Cardiac muscle cell (in vitro differentiated cells and primary cell): Measurements from ENCODE around the gene PACSIN3. TPM values are rescaled to one million over a fixed set of nuclear protein-coding genes. Genes with fewer than 3 reads are reported as not detected.

ENCODE experiments used
- DNase-seq, 2 donors: peaks; one replicate each; pipeline versions ENCODE4 v3.0.0 to v3.0.0-alpha.2; 2010 to 2017; ENCODE audit warnings: low read depth in 1 of 2, low spot score in 1 of 2
- H3K27ac ChIP-seq: fragments of 200-600 bp; sonication (generic); 2 replicates; pipeline ENCODE4 v1.5.1; 2016
- H3K27me3 ChIP-seq: fragments of 200-600 bp; sonication (generic); 2 replicates; pipeline ENCODE4 v1.6.0; 2016; ENCODE audit warnings: control low read depth
- H3K36me3 ChIP-seq: fragments of 200-600 bp; sonication (generic); 2 replicates; pipeline ENCODE4 v1.5.1; 2016; ENCODE audit warnings: control low read depth
- H3K4me1 ChIP-seq: fragments of 200-600 bp; sonication (generic); 2 replicates; pipeline ENCODE4 v1.8.1; 2017; ENCODE audit warnings: low read depth, mild to moderate bottlenecking, mixed run types
- H3K4me3 ChIP-seq: fragments of 200-600 bp; sonication (generic); 2 replicates; pipeline ENCODE4 v1.5.1; 2016; ENCODE audit warnings: mild to moderate bottlenecking
- H3K9me3 ChIP-seq: fragments of 200-600 bp; sonication (generic); 2 replicates; pipeline ENCODE4 v1.5.1; 2017; ENCODE audit warnings: low read depth, mild to moderate bottlenecking, control low read depth
- CTCF ChIP-seq: IDR thresholded peaks from 2 replicates; pipeline ENCODE4 v1.5.1; 2012; ENCODE audit warnings: low read depth, mild to moderate bottlenecking, low read length
- polyA plus RNA-seq: library from polyadenylated mRNA; unstranded; fragments of >200 nt; fragmentation: Nextera tagmentation; extraction: Ambion mirVana; gene quantifications from 2 replicates; pipeline ENCODE4 v1.2.1, GENCODE V29; 2016
- total RNA-seq: library from RNA; depleted of rRNA; stranded (reverse); fragments of >200 nt; gene quantifications from 2 replicates; pipeline ENCODE4 v1.2.3, GENCODE V29; 2016

The PACSIN3 gene
- total and polyA plus RNA-seq, 2 experiments from 2014 or later, result 79.8 to 113 TPM

GRCh38 chr11:47156951-47157350, 29.3 kb downstream of the PACSIN3 start:
- no peak overlapping the region for H3K27ac ChIP-seq
- DNase-seq, result no peak
- no peak for TF ChIP-seq CTCF

GRCh38 chr11:47156333-47156732, 29.9 kb downstream of the PACSIN3 start:
- no peak overlapping the region for H3K4me3 ChIP-seq
- H3K4me1 ChIP-seq, result no peaks in the 10 kb centered on the region
- H3K36me3 ChIP-seq, result no peaks in the 10 kb centered on the region
- no peak for TF ChIP-seq CTCF
- H3K27me3 ChIP-seq, result no peaks in the 10 kb centered on the region
- no peak for DNase-seq
- H3K9me3 ChIP-seq, result no peaks in the 10 kb centered on the region
- no peak overlapping the region for H3K27ac ChIP-seq

More at GRCh38 chr11:47156951-47157350, 29.3 kb downstream of the PACSIN3 start:
- no peaks in the 10 kb centered on the region for H3K4me1 ChIP-seq
- no peaks in the 10 kb centered on the region for H3K27me3 ChIP-seq
- H3K4me3 ChIP-seq, result no peak overlapping the region
- no peaks in the 10 kb centered on the region for H3K9me3 ChIP-seq
- no peaks in the 10 kb centered on the region for H3K36me3 ChIP-seq

GRCh38 chr11:47155879-47156278, 30.4 kb downstream of the PACSIN3 start:
- H3K36me3 ChIP-seq, result no peaks in the 10 kb centered on the region
- H3K4me1 ChIP-seq, result no peaks in the 10 kb centered on the region
- no peaks in the 10 kb centered on the region for H3K9me3 ChIP-seq
- H3K27me3 ChIP-seq, result no peaks in the 10 kb centered on the region
- no peak for TF ChIP-seq CTCF
- no peak overlapping the region for H3K4me3 ChIP-seq
- H3K27ac ChIP-seq, result no peak overlapping the region
- DNase-seq, result no peak

- DNase-seq, result no peak
- Histone ChIP-seq H3K4me3 (no peak overlapping the region), H3K36me3 (no peaks in the 10 kb centered on the region), H3K9me3 (no peaks in the 10 kb centered on the region), H3K27me3 (no peaks in the 10 kb centered on the region), H3K27ac (no peak overlapping the region), H3K4me1 (no peaks in the 10 kb centered on the region)
- no peak for TF ChIP-seq CTCF
Observed at GRCh38 chr11:47154616-47155570, 31.3 kb downstream of the PACSIN3 start.

GRCh38 chr11:47152953-47153950, 33.0 kb downstream of the PACSIN3 start:
- Histone ChIP-seq H3K36me3 (no peaks in the 10 kb centered on the region), H3K27ac (peak overlapping the region; percentile 39), H3K4me3 (no peak overlapping the region), H3K4me1 (no peaks in the 10 kb centered on the region), H3K9me3 (no peaks in the 10 kb centered on the region), H3K27me3 (no peaks in the 10 kb centered on the region)
- TF ChIP-seq CTCF, result peak; percentile 99
- DNase-seq, result peak; percentile 83 to 87
